IPS-11a (cell line): ENCODE data around the gene GPR157.

Experiments
- H3K4me3 ChIP-seq: one replicate; pipeline ENCODE4 v1.5.1; 2013; ENCODE audit warnings: low read depth, low read length, control low read depth

GPR157 gene

GRCh38 chr1:9065213-9065751, 63.6 kb downstream of the GPR157 start:
- H3K4me3 ChIP-seq: no peak overlapping the region

DNA sequence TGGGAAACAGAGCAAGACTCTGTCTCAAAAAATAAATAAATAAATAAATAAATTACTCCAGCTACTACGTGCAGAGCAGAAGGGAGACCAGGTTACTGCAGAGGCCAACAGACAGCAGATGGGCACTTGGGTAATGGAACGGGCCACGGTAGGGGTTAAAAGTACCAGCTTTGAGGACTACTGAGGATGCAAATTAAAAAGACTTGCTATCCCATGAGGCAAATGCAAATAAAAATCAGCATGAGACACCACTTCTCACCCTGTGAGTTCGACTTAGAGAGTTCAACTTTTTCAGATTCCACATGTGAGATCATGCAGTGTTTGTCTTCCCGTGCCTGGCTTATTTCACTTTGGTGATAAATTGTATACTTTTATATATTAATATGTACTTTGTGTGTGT, 66.1 kb downstream of the GPR157 start:
- no peak overlapping the region for H3K4me3 ChIP-seq

- H3K4me3 ChIP-seq: no peak overlapping the region
Observed at GRCh38 chr1:9062021-9062471, 66.9 kb downstream of the GPR157 start.

- H3K4me3 ChIP-seq: no peak overlapping the region
Observed at GRCh38 chr1:9061252-9061960, 67.5 kb downstream of the GPR157 start.

DNA sequence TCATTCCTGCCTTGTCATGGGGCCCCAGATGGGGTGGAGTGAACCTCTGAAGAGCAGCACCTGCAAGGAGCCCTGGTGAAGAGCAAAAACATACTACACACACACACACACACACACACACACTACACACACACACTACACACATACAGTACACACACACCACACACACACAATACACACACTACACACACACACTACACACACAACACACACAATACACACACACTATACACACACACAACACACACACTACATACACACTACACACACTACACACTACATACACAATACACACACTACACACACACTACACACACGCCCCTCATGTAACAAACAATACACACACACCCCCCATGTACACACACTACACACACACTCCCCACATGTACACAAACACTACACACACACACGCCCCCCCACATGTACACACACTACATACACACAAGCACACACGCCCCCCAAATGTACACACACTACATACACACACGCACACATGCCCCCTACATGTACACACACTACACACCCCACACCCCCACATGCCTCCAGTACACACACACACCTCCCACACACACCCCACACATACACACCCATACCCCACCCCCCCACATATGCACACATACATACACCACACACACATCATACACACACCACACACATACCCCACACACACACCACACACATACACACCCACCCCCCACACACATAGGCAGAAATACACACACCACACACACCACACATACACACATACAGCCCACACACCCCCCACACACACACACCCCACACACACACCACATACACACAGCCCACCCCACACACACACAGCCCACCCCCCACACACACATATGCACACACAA, 68.8 kb downstream of the GPR157 start:
- no peak overlapping the region for H3K4me3 ChIP-seq

DNA sequence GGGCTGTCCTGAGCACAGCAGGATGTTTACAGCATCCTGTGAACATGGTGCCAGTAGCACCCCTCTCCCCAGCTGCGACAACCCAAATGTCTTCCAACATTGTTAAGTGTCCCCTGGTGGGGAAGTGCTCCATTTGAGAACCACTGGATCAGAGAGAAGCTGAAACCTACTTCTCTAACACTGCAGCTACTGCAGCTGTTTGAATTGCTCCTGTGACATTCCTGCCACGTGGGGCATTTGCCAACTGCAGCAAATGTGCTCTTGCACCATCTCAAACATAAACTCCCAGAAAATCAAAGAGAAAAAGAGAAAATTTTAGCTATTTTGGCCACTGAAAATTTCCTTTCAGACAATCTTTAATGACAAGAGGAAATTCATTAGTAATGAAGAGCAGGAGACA, 70.4 kb downstream of the GPR157 start:
- no peak overlapping the region for H3K4me3 ChIP-seq

DNA sequence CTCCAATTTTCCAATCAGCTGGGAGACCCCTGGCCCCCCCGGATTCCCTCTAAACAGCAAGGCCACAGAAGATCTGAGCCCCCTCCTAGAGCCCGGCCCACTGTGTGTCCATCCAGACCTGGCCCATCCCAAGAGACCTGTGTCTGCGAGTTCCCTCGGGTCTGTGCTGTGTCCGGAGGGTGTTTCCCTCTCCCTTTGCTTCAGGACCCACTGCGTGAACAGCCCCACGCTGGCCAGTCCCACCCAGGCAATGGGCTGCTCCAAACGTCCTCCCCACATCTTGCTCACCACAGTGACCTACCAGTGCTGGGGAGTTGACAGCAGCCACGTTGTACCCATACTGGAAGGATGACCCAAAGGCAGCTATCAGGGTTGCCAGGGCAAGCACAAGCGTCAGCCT, 71.1 kb downstream of the GPR157 start:
- H3K4me3 ChIP-seq: no peak overlapping the region

DNA sequence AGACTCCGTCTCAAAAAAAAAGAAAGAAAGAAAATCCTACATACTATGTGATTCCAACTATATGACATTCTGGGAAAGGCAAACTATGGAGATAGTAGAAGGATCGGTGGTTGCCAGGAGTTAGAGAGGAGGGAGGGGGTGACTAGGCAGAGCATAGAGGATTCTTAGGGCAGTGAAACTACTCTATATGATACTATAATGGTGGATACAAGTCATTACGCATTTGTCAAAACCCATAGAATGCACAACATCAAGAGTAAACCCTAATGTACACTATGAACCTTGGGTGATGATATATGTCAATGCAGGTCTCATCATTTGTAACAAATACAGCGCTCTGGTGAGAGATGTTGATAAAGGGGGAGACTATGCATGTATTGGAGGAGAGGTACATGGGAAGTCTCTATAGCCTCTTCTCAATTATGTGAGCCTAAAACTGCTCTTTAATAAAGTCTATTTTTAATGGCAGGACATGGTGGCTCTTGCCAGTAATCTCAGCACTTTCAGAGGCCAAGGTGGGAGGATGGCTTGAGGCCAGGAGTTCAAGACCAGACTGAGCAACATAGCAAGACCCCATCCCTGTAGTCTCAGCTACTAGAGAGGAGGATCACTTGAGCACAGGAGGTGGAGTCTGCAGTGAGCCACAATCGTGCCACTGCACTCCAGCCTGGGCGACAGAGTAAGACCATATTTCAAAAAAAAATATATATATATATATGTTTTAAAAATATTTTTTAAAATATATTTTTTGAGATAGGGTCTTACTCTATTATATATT, 76.4 kb downstream of the GPR157 start:
- H3K4me3 ChIP-seq: no peak overlapping the region

DNA sequence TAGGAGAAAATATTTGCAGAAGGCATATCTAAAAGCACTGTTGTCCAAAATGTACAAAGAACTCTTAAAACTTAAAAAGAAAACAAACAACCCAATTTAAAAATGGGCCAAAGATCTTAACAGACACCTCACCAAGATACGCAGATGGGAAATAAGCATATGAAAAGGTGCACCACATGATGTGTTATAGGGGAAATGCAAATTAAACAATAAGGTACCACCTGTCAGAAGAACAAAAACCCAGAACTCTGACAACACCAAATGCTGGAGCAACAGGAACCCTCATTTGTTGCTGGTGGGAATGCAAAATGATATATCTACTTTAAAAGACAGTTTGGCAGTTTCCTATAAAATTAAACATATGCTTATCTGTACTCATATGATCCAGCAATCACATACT, 77.5 kb downstream of the GPR157 start:
- no peak overlapping the region for H3K4me3 ChIP-seq

- no peak overlapping the region for H3K4me3 ChIP-seq
Observed at GRCh38 chr1:9050803-9051202, 78.1 kb downstream of the GPR157 start.
